ENCODE data around the gene TAPBPL.
"Not testable (repeated sequence)": the region's sequence is repeated elsewhere in the genome, so short reads cannot be mapped to it uniquely, and the experiment has no call there.

The TAPBPL gene

DNA sequence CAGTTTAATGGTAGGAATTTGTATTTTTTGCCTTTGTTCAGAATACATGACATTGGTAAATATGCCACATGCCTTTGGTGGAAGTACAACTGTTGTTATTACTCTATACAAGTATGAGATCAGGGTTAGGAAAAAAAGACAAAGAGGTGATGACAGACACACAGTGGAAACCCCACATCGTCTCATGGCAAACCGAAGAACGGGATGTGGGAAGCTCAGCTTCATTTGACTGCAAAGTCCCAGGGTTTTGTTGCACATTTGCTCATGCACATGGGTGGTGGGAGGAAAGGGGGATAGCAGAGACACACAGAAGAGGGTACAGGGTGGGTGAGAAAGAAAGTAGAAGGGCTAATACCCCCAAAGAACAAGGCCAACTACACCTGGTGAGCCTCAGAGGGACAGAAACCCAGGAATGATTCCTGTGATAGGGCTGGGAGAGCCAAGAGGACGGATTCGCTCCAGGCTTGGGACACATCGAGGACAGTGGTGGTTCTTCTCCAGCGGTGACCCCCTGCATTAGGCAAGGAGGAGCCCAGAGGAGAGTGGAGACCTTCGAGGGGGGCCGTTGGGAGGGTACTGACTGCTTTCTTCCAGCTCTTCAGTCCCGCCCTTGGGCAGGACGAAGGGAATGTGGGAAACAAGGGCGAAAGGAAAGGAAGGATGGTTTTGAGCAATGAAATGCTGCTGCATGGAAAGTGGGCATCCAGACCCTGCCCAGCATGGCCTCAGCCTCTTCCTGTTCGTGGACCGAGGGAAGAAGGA is 10.6 kb downstream of the TAPBPL start:
- no peak for DNase-seq (ENCODE audit: low read depth)

DNA sequence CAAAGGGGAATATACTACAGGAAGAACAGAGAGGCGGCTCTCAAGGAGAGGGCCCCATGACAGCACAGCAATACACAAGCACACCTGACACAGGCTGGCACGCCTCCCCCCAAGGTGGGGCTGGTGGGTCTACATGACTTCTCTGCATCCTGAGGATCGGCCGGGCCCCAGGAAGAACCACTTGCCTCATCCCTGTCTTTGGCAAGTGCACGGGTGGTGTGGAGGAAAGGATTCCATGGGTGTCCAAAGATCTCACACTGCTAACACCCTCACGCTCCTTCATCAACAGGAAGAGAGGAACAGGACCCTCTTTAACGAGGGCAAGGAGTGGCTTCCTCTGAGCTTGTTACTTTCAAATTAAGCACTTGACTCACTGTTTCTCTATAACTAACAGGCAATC is 11.4 kb downstream of the TAPBPL start:
- DNase-seq (ENCODE audit: low read depth): no peak

- no peak for DNase-seq (ENCODE audit: low read depth)
These were observed 12.0 kb downstream of the TAPBPL start for GRCh38 chr12:6463858-6464257.

GRCh38 chr12:6464531-6464930 is 12.7 kb downstream of the TAPBPL start:
- DNase-seq (ENCODE audit: low read depth): no peak

GRCh38 chr12:6465467-6466183 is 13.8 kb downstream of the TAPBPL start:
- no peak for DNase-seq (ENCODE audit: low read depth)

DNA sequence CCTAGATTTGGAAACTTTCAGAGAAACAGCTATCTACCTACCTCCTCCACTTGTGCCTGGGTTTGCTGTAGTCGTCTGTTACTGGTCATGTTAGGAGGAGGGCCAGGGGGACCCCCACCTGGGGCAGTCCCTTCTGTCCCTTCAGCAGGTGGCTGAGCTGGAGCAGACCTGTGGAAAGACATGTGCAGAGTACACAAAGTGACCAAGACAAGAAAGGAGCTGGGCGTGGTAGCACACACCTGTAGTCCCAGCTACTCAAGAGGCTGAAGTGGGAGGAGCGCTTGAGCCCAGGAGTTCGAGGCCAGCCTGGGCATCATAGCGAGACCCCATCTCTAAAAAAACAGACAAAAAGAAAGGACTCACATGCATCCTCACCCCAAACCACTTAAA is 14.3 kb downstream of the TAPBPL start:
- no peak for DNase-seq (ENCODE audit: low read depth)

- not testable (repeated sequence) for DNase-seq (ENCODE audit: low read depth)
These were observed 14.9 kb downstream of the TAPBPL start for GRCh38 chr12:6466751-6467150.

DNA sequence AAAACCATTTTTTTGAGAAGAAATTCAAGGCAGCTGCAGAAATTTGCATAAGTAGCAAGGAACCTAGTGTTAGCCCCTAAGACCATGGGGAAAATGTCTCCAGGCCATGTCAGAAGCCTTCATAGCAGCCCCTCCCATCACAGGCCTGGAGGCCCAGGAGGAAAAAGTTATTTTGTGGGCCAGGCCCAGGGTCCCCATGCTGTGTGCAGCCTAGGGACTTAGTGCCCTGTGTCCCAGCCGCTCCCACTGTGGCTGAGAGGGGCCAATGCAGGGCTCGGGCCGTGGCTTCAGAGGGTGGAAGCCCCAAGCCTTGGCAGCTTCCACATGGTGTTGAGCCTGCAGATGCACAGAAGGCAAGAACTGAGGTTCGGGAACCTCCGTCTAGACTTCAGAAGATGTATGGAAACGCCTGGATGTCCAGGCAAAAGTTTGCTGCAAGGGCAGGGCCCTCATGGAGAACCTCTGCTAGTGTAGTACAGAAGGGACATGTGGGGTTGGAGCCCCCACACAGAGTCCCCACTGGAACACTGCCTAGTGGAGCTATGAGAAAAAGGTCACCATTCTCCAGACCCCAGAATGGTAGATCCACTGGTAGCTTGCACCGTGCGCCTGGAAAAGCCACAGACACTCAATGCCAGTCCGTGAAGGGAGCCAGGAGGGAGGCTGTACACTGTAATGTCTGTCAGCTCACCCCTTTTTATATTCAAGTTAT is 15.9 kb downstream of the TAPBPL start:
- DNase-seq (ENCODE audit: low read depth): not testable (repeated sequence)

GRCh38 chr12:6468283-6468575 is 16.4 kb downstream of the TAPBPL start:
- no peak for DNase-seq (ENCODE audit: low read depth)

DNA sequence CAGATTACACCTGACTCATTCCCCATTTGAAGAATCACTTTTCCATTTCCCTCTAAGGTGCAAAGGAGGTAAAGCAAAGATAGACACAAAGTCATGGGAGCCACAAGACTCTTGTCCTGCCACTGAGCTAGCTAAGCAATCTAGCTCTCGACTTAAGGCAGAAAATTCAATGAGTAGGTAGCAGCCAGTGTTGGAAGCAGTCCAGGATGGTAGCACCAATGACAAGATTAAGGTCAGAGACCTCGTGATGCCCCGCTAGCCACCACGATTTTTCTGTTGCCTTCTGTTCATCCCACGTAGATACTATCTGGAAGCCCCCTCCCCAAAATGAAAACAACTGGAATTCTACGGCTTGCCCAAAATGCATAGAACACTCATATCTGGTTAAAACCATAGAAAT is 17.2 kb downstream of the TAPBPL start:
- DNase-seq (ENCODE audit: low read depth): no peak

GRCh38 chr12:6469609-6470374 is 17.9 kb downstream of the TAPBPL start:
- DNase-seq (ENCODE audit: low read depth): no peak

- peak; percentile 94 for DNase-seq (ENCODE audit: low read depth)
These were observed 18.7 kb downstream of the TAPBPL start, which contains the start of gene VAMP1 for GRCh38 chr12:6470375-6471163. Gene VAMP1, minus strand, starts transcription at chr12:6470677. Its CDS starts 146 bp downstream, at chr12:6470531.

DNA sequence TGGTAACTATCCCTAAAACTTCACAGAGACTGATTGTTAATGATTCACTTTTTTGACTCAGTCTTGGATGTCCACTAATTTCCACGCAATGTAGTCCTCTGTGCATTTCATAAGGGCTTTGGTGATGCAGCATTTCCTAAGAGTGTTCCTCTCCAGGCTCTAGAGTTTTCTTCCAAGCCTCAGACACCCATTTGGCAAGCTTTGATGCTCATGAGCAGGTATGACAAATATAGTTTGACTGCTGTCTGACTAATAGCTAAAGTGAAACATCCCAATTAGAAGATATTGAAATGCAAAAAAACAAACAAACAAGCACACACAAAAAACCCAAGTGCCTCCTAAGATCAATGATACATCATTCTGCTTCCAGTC is 20.1 kb downstream of the TAPBPL start:
- DNase-seq (ENCODE audit: low read depth): no peak

- DNase-seq (ENCODE audit: low read depth): no peak
These were observed 20.6 kb downstream of the TAPBPL start for GRCh38 chr12:6472491-6472890.

DNA sequence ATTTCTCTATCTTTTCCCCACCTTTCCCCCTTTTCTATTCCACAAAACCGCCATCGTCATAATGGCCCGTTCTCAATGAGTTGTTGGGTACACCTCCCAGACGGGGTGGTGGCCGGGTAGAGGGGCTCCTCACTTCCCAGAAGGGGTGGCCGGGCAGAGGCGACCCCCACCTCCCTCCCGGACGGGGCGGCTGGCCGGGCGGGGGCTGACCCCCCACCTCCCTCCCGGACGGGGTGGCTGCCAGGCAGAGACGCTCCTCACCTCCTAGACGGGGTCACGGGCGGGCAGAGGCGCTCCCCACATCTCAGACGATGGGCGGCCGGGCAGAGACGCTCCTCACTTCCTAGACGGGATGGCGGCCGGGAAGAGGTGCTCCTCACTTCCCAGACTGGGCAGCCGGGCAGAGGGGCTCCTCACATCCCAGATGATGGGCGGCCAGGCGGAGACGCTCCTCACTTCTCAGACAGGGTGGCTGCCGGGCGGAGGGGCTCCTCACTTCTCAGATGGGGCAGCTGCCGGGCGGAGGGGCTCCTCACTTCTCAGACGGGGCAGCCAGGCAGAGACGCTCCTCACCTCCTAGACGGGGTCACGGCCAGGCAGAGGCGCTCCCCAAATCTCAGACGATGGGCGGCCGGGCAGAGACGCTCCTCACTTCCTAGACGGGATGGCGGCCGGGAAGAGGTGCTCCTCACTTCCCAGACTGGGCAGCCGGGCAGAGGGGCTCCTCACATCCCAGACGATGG is 23.6 kb downstream of the TAPBPL start:
- not testable (repeated sequence) for DNase-seq (ENCODE audit: low read depth)

DNA sequence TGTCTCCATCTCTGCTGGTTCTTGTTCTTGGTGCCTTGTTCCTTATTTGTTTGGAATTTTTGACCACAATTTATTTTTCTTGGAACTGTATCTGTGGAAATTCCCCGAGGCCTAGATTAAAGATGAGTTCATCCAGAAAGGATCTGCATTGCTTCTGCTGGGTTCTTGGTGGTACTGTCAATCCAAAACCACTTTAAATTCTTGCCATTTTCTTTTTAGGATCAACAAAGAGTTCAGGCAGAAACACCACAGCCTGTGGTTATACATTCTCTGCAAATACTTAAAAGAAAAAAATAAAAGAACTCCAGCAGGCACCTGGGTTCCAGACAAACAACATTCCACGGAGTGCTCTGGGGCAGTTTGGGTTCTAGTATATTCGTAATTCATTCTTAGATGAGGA is 24.6 kb downstream of the TAPBPL start:
- no peak for DNase-seq (ENCODE audit: low read depth)

DNA sequence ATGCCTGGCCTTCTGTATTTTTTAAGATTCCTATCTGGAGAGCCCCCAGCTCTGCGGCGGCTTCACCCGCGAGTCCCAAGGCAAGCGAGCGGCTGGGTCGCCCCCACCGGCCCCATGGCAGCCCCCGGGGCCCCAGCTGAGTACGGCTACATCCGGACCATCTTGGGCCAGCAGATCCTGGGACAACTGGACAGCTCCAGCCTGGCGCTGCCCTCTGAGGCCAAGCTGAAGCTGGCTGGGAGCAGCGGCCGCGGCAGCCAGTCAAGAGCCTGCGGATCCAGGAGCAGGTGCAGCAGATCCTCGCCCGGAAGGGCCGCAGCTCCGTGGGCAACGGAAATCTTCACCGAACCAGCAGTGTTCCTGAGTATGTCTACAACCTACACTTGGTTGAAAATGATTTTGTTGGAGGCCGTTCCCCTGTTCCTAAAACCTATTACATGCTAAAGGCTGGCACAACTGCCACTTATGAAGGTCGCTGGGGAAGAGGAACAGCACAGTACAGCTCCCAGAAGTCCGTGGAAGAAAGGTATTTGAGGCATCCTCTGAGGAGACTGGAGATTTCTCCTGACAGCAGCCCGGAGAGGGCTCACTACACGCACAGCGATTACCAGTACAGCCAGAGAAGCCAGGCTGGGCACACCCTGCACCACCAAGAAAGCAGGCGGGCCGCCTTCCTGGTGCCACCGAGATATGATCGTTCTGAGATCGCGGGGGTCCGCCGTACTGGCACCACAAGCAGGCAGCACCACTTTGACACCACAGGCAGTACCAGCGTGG is 25.9 kb downstream of the TAPBPL start:
- DNase-seq (ENCODE audit: low read depth): not testable (repeated sequence)

DNA sequence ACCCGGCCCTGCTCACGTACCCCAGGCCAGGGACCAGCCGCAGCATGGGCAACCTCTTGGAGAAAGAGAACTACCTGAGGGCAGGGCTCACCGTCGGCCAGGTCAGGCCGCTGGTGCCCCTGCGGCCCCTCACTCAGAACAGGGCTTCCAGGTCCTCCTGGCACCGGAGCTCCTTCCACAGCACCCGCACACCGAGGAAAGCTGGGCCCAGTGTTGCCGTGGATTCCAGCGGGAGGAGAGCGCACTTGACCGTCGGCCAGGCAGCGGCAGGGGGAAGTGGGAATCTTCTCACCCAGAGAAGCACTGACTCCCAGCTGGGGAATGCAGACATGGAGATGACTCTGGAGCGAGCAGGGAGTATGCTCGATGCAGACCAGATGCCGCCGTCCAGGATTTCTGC is 26.6 kb downstream of the TAPBPL start:
- no peak for DNase-seq (ENCODE audit: low read depth)

DNA sequence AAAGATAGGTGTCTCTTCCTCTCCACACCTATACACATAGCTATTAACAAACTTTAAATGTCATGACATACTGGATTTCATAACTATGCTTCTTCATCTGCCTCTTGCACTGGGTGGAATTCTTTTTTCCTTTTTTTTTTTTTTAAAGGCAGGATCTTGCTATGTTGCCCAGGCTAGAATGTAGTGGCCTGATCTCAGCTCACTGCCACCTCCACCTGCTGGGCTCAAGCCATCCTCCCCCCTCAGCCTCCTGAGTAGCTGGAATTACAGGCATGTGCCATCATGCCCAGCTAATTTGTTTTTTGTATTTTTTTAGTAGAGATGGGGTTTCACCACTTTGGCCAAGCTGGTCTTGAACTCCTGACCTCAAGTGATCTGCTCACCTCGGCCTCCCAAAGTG is 36.4 kb downstream of the TAPBPL start:
- DNase-seq (ENCODE audit: low read depth): no peak

DNA sequence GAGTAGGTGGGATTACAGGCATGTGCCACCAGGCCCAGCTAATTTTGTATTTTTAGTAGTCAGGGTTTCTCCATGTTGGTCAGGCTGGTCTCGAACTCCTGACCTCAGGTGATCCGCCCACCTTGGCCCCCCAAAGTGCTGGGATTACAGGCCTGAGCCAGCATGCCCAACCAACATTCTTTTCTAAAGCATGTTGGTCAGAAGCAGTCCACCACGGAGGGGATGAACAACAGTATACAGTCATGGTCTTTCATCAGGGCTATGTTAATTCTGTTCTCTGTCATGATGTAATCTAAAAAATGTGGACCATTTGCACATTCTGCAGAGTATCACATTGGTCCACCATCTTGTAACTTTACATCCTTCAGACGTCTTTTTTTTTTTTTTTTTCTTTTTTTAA is 37.6 kb downstream of the TAPBPL start:
- no peak for DNase-seq (ENCODE audit: low read depth)

All from HS-5 (cell line).